H1 (cell line): ENCODE data around the gene BSCL2. TPM values are rescaled to one million over a fixed set of nuclear protein-coding genes. Genes with fewer than 3 reads are reported as not detected.

ENCODE experiments used
- CBX5 ChIP-seq: fragments of 300-800, 300-1000 bp; sonication (generic); IDR thresholded peaks from 2 replicates; pipeline ENCODE4 v1.7.1; 2016; ENCODE audit warnings: antibody characterized with exemption, low read length, low read depth
- CTBP2 ChIP-seq: IDR thresholded peaks from 2 replicates; pipeline ENCODE4 v1.7.0; 2011; ENCODE audit warnings: borderline replicate concordance, mild to moderate bottlenecking, moderate library complexity, mixed read lengths, low read length; ENCODE audit not compliant: insufficient read depth, insufficient read length
- EP300 ChIP-seq, 2 experiments: IDR thresholded peaks; 1 replicate in 1 of 2; 2 replicates in 1 of 2; pipeline ENCODE4 v1.6.1; 2011 to 2012; ENCODE audit warnings: low read depth in 2 of 2, low read length in 2 of 2, mild to moderate bottlenecking in 2 of 2, borderline replicate concordance in 1 of 2, inconsistent platforms in 1 of 2, moderate library complexity in 1 of 2
- EZH2 ChIP-seq: fragments of 200-600 bp; sonication (generic); IDR thresholded peaks from 2 replicates; pipeline ENCODE4 v1.7.1; 2012; ENCODE audit warnings: low read depth, mild to moderate bottlenecking, moderate library complexity, low read length, inconsistent platforms; ENCODE audit not compliant: severe bottlenecking
- FOSL1 ChIP-seq: IDR thresholded peaks from 2 replicates; pipeline ENCODE4 v1.6.1; 2011; ENCODE audit warnings: mild to moderate bottlenecking, low read depth, low read length, moderate library complexity; ENCODE audit not compliant: insufficient read depth
- GABPA ChIP-seq: IDR thresholded peaks from 2 replicates; pipeline ENCODE4 v1.6.1; 2011; ENCODE audit warnings: mild to moderate bottlenecking, low read length, moderate library complexity, borderline replicate concordance; ENCODE audit not compliant: insufficient read depth
- HDAC6 ChIP-seq: IDR thresholded peaks from one replicate; pipeline ENCODE4 v1.7.1; 2012; ENCODE audit warnings: low read depth, mild to moderate bottlenecking, inconsistent platforms, low read length, moderate library complexity
- KDM4A ChIP-seq: IDR thresholded peaks from one replicate; pipeline ENCODE4 v1.7.1; 2012; ENCODE audit warnings: low read depth, mild to moderate bottlenecking, moderate library complexity, low read length, inconsistent platforms; ENCODE audit not compliant: severe bottlenecking
- KDM5A ChIP-seq: fragments of 200-600 bp; IDR thresholded peaks from 2 replicates; pipeline ENCODE4 v1.7.1; 2012; ENCODE audit warnings: mild to moderate bottlenecking, low read length, inconsistent platforms, mixed read lengths
- NANOG ChIP-seq: IDR thresholded peaks from 2 replicates; pipeline ENCODE4 v1.6.1; 2011; ENCODE audit warnings: low read length, low read depth, mild to moderate bottlenecking, inconsistent platforms; ENCODE audit not compliant: insufficient read depth, poor library complexity, severe bottlenecking
- NRF1 ChIP-seq: IDR thresholded peaks from 2 replicates; pipeline ENCODE4 v1.6.1; 2011; ENCODE audit warnings: mild to moderate bottlenecking, low read depth, low read length, improper control_type of control experiment
- RXRA ChIP-seq: IDR thresholded peaks from 2 replicates; pipeline ENCODE4 v1.6.1; 2011; ENCODE audit warnings: low read depth, mild to moderate bottlenecking, low read length, moderate library complexity; ENCODE audit not compliant: insufficient read depth
- SAP30 ChIP-seq: fragments of 300-600 bp; sonication (generic); IDR thresholded peaks from 2 replicates; pipeline ENCODE4 v1.7.1; 2012; ENCODE audit warnings: low read length, moderate library complexity, mild to moderate bottlenecking, inconsistent platforms; ENCODE audit not compliant: insufficient read depth, insufficient replicate concordance
- SUZ12 ChIP-seq: fragments of 200-600 bp; sonication (generic); IDR thresholded peaks from 2 replicates; pipeline ENCODE4 v1.6.1; 2012; ENCODE audit warnings: mild to moderate bottlenecking, inconsistent platforms, low read length, moderate library complexity, mixed read lengths
- TAF1 ChIP-seq: IDR thresholded peaks from 2 replicates; pipeline ENCODE4 v1.6.1; 2011; ENCODE audit warnings: mild to moderate bottlenecking, low read depth, low read length
- YY1 ChIP-seq: IDR thresholded peaks from 2 replicates; pipeline ENCODE4 v1.6.1; 2011; ENCODE audit warnings: low read depth, mild to moderate bottlenecking, low read length
- ZNF274 ChIP-seq: IDR thresholded peaks from 2 replicates; pipeline ENCODE4 v1.7.0; 2012; ENCODE audit warnings: low read length, borderline replicate concordance; ENCODE audit errors: extremely low read depth
- polyA plus RNA-seq, 7 experiments: library from polyadenylated mRNA; depleted of rRNA in 3 of 7; stranded (reverse) in 5 of 7; unstranded in 2 of 7; fragments of >200 nt in 5 of 7; fragments of 200-250 nt in 2 of 7; gene quantifications; 1 replicate in 5 of 7; 2 replicates in 1 of 7; 4 replicates in 1 of 7; pipeline versions ENCODE4 v1.2.1 to v1.2.3, GENCODE V29; 2011 to 2013; ENCODE audit warnings: missing spikeins in 2 of 7, mixed read lengths in 2 of 7
- total RNA-seq: library from RNA; stranded (reverse); fragmentation: NEBNext Ultra II Directional; extraction: Animal tissue kit (Norgen Biotek cat#: 25700); gene quantifications from 2 replicates; pipeline ENCODE4 v1.2.1, GENCODE V29; 2021
- TF ChIP-seq, protein P1 (sequence below), 3 experiments: IDR thresholded peaks; 1 replicate in 2 of 3; 2 replicates in 1 of 3; pipeline versions ENCODE4 v1.5.1 to v1.6.1; 2011; ENCODE audit warnings: low read length in 3 of 3, mild to moderate bottlenecking in 3 of 3, inconsistent platforms in 2 of 3, low read depth in 1 of 3, moderate library complexity in 1 of 3; ENCODE audit not compliant: insufficient read depth in 1 of 3; ENCODE audit errors: control extremely low read depth in 1 of 3
- TF ChIP-seq, protein P2 (sequence below): IDR thresholded peaks from 2 replicates; pipeline ENCODE4 v1.6.1; 2011; ENCODE audit warnings: low read depth, mild to moderate bottlenecking, low read length; ENCODE audit not compliant: insufficient read depth

The BSCL2 gene
- total and polyA plus RNA-seq, 2 of the 8 experiments (the other 6 are each of a cell fraction or from before 2014, with no cell fraction given), result 59.5 to 264 TPM

DNA sequence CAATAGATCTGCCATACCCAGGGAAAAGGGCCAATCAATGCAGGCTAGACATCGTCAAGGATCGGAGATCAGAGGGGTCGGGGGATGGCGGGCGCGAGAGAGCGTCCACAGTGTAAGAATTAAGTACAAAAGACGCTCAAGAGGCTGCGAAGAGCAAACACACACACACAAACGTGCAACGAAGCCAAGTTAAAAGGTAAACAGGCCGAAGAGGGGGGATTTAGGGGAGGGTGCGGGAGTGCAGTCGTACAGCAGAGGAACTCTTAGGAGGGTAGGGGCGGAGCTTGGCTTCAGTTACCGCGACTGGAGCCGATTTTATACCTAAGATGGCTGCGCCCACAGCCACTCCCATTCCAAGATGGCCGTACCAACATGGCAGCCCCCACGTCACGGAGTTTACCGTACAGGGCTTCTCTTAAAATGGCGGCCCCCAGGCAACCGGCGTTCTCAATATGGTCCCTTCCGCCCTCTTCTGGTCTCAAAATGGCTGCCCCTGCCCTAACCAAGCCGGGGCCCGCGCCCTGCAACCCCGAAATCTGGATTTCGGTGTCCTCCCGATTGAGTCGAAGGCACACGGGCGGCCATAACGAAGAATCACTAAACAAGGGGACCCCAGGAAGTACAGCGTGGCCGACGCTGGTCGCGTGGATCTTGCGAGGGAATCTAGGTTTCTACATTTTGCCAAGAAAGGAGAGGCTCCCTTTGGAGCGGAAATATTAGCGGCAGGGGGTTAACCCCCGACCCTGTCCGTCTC, 2.2 kb upstream of the BSCL2 start (continued):
- TF ChIP-seq, protein P1, sequence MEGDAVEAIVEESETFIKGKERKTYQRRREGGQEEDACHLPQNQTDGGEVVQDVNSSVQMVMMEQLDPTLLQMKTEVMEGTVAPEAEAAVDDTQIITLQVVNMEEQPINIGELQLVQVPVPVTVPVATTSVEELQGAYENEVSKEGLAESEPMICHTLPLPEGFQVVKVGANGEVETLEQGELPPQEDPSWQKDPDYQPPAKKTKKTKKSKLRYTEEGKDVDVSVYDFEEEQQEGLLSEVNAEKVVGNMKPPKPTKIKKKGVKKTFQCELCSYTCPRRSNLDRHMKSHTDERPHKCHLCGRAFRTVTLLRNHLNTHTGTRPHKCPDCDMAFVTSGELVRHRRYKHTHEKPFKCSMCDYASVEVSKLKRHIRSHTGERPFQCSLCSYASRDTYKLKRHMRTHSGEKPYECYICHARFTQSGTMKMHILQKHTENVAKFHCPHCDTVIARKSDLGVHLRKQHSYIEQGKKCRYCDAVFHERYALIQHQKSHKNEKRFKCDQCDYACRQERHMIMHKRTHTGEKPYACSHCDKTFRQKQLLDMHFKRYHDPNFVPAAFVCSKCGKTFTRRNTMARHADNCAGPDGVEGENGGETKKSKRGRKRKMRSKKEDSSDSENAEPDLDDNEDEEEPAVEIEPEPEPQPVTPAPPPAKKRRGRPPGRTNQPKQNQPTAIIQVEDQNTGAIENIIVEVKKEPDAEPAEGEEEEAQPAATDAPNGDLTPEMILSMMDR (IDR thresholded peaks at IDR 0.05; ENCODE audit: control extremely low read depth in 1 of 3, insufficient read depth in 1 of 3, low read depth in 1 of 3, low read length in 3 of 3), result peak in 1 of 3 experiments; percentile 1; a peak in 1 of 4 replicates
- TF ChIP-seq CTBP2, result no peak
- TF ChIP-seq SUZ12, result no peak
- no peak for TF ChIP-seq EZH2
- TF ChIP-seq HDAC6, result no peak
- TF ChIP-seq, protein P2, sequence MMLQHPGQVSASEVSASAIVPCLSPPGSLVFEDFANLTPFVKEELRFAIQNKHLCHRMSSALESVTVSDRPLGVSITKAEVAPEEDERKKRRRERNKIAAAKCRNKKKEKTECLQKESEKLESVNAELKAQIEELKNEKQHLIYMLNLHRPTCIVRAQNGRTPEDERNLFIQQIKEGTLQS, result peak; percentile 75
- no peak for TF ChIP-seq NRF1
- peak; percentile 100 for TF ChIP-seq YY1
- TF ChIP-seq TAF1, result peak; percentile 95
- peak; percentile 51; the same call in 1 of the 2 replicates for TF ChIP-seq GABPA
- no peak for TF ChIP-seq CBX5
- no peak; a peak in 1 of 3 replicates for TF ChIP-seq EP300 (IDR thresholded peaks at IDR 0.05; ENCODE audit: borderline replicate concordance in 1 of 2, low read depth in 2 of 2, low read length in 2 of 2)
- peak; percentile 96 for TF ChIP-seq SAP30
- TF ChIP-seq KDM4A, result peak; percentile 40
- TF ChIP-seq NANOG, result peak; percentile 10
- TF ChIP-seq FOSL1, result no peak
- peak; percentile 44; the same call in 1 of the 2 replicates for TF ChIP-seq KDM5A
- TF ChIP-seq RXRA, result no peak
- TF ChIP-seq ZNF274, result no peak
